SU-DHL-6 (cell line): Measurements from ENCODE around the gene OPTN.
"Not testable (repeated sequence)": the region's sequence is repeated elsewhere in the genome, so short reads cannot be mapped to it uniquely, and the experiment has no call there.

Experiments used
- H2AFZ ChIP-seq: fragments of 200-600 bp; sonication (generic); 2 replicates; pipeline ENCODE4 v1.6.1; 2014; ENCODE audit warnings: low read depth, mild to moderate bottlenecking, moderate library complexity, mixed read lengths, antibody characterized with exemption, low read length; ENCODE audit not compliant: severe bottlenecking
- H3F3A ChIP-seq: fragments of 200-600 bp; shearing (Covaris generic); 2 replicates; pipeline ENCODE4 v1.6.0; 2016; ENCODE audit warnings: antibody characterized with exemption, mild to moderate bottlenecking; ENCODE audit not compliant: insufficient read depth
- H3K27ac ChIP-seq: fragments of 200-600 bp; sonication (generic); 2 replicates; pipeline ENCODE4 v1.5.1; 2016; ENCODE audit warnings: low read depth, mild to moderate bottlenecking, low read length, moderate library complexity, mixed read lengths
- H3K27me3 ChIP-seq: fragments of 200-600 bp; sonication (generic), shearing (Covaris generic); 2 replicates; pipeline ENCODE4 v1.6.0; 2014; ENCODE audit warnings: mild to moderate bottlenecking, low read length
- H3K36me3 ChIP-seq: fragments of 200-600 bp; sonication (generic); 2 replicates; pipeline ENCODE4 v1.6.1; 2014; ENCODE audit warnings: mild to moderate bottlenecking, low read length, mixed read lengths
- H3K4me2 ChIP-seq: fragments of 300-600, 200-600 bp; shearing (Covaris generic), sonication (generic); 2 replicates; pipeline ENCODE4 v1.6.0; 2014; ENCODE audit warnings: low read length, low read depth, mild to moderate bottlenecking; ENCODE audit not compliant: poor library complexity, severe bottlenecking
- H3K4me3 ChIP-seq: fragments of 200-600 bp; sonication (generic); 2 replicates; pipeline ENCODE4 v1.5.1; 2014; ENCODE audit warnings: antibody characterized with exemption, low read length, mild to moderate bottlenecking, mixed read lengths; ENCODE audit not compliant: insufficient read depth, poor library complexity, severe bottlenecking
- H3K79me2 ChIP-seq: fragments of 200-600 bp; sonication (generic); 2 replicates; pipeline ENCODE4 v1.6.1; 2014; ENCODE audit warnings: mild to moderate bottlenecking, low read length, moderate library complexity; ENCODE audit not compliant: insufficient read depth
- H3K9ac ChIP-seq: fragments of 200-600 bp; sonication (generic); 2 replicates; pipeline ENCODE4 v1.7.0; 2014; ENCODE audit warnings: mild to moderate bottlenecking, low read length
- H3K9me2 ChIP-seq: fragments of 200-600 bp; sonication (generic); replicated peaks from 2 replicates; pipeline ENCODE4 v1.6.1; 2014; ENCODE audit warnings: low read length; ENCODE audit not compliant: insufficient read depth
- H3K9me3 ChIP-seq: fragments of 200-600 bp; sonication (generic); 2 replicates; pipeline ENCODE4 v1.6.1; 2014; ENCODE audit warnings: low read length, mixed read lengths; ENCODE audit not compliant: insufficient read depth
- H4K20me1 ChIP-seq: fragments of 200-600 bp; sonication (generic); 2 replicates; pipeline ENCODE4 v1.6.1; 2014; ENCODE audit warnings: low read depth, mild to moderate bottlenecking, antibody characterized with exemption, low read length, moderate library complexity, mixed read lengths
- CTCF ChIP-seq: fragments of 200-600 bp; sonication (generic); IDR thresholded peaks from one replicate; pipeline ENCODE4 v1.5.1; 2017; ENCODE audit warnings: antibody characterized with exemption, mild to moderate bottlenecking, low read length, moderate library complexity; ENCODE audit not compliant: insufficient read depth, poor library complexity, severe bottlenecking
- EZH2phosphoT487 ChIP-seq: fragments of 200-600 bp; sonication (generic), shearing (Covaris generic); conservative IDR thresholded peaks from 2 replicates; pipeline ENCODE4 v1.6.1; 2018; ENCODE audit warnings: mild to moderate bottlenecking, antibody characterized with exemption, low read length, moderate library complexity, mixed read lengths

OPTN gene

GRCh38 chr10:13099666-13100348 is at the start of gene OPTN:
Gene OPTN, plus strand, starts transcription at chr10:13100163. Its CDS starts 8,960 bp downstream, at chr10:13109123.
- no peaks in the 10 kb centered on the region for H3K36me3 ChIP-seq
- H3K4me3 ChIP-seq: peak within 1 kb of the TSS; percentile 57
- H3K27me3 ChIP-seq: no peaks in the 10 kb centered on the region
- H3K9me2 ChIP-seq: no peaks in the 10 kb centered on the region
- peak within 1 kb of the TSS; percentile 54 for H3K9ac ChIP-seq
- peak within 1 kb of the TSS; percentile 78 for H3K4me2 ChIP-seq
- no peaks in the 10 kb centered on the region for H3K9me3 ChIP-seq
- TF ChIP-seq CTCF (peak; percentile 37), EZH2phosphoT487 (no peak)
- H4K20me1 ChIP-seq: no peaks in the 10 kb centered on the region
- no peak within 1 kb of the TSS for H3K27ac ChIP-seq
- peaks cover 3% of the 10 kb centered on the region; the same call in 1 of the 2 replicates for H3F3A ChIP-seq
- no peaks in the 10 kb centered on the region for H3K79me2 ChIP-seq
- peak within 1 kb of the TSS; percentile 97 for H2AFZ ChIP-seq

GRCh38 chr10:13051126-13051694 is 48.8 kb upstream of the OPTN start:
- Histone ChIP-seq H3K27me3 (no peaks in the 10 kb centered on the region; the same call in 1 of the 2 replicates), H3K79me2 (no peaks in the 10 kb centered on the region), H3K27ac (no peak overlapping the region), H3K4me3 (no peak overlapping the region), H4K20me1 (no peaks in the 10 kb centered on the region), H3F3A (no peaks in the 10 kb centered on the region), H3K36me3 (no peaks in the 10 kb centered on the region), H2AFZ (no peak overlapping the region), H3K9ac (no peak overlapping the region), H3K9me2 (no peaks in the 10 kb centered on the region), H3K4me2 (no peak overlapping the region), H3K9me3 (no peaks in the 10 kb centered on the region)
- TF ChIP-seq EZH2phosphoT487: no peak
- TF ChIP-seq CTCF: no peak

DNA sequence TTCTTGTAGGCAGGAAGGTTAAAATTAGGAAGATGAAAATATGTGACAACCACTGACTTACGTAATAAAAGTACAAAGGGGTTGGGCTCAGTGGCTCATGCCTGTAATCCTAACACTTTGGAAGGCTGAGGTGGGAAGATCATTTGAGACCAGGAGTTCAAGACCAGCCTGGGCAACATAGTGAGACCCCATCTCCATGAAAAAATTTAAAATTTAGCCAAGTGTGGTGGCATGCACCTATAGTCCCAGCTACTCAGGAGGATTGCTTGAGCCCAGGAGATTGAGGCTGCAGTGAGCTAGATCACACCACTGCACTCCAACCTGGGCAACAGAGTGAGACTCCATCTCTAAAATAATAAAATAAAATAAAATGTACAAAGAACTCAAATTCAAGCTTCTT is 46.8 kb upstream of the OPTN start:
- H3K9me2 ChIP-seq, H3F3A ChIP-seq, H3K4me3 ChIP-seq, H3K36me3 ChIP-seq, H3K79me2 ChIP-seq, H2AFZ ChIP-seq, H3K27me3 ChIP-seq, H4K20me1 ChIP-seq, H3K9me3 ChIP-seq, H3K27ac ChIP-seq, H3K4me2 ChIP-seq, H3K9ac ChIP-seq: not testable (repeated sequence)

DNA sequence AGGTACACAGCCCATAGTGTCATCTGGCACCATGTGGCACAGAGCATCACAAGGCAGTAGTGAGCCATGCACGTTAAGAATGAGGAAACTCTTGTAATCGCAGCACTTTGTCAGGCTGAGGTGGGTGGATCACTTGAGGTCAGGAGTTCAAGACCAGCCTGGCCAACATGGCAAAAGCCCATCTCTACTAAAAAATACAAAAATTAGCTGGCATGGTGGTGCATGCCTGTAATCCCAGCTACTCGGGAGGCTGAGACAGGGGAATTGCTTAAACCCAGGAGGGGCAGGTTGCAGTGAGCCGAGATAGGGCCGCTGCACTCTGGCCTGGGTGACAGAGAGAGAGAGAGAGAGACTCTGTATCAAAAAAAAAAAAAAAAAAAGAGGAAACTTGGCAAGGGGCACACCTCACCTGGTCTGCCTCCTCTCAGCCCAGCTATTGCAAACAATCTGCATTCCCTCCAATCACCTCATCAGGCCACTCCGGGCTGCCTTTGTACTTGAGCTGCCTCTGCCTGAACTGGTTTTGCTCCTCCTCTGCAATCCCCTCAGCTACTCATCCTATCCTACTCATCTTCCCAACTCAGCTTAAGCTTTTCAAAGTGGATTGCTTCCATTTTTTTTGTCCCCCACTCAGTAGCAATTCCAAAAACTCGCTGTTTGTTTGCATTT is 46.0 kb upstream of the OPTN start:
- Histone ChIP-seq H3F3A (no peaks in the 10 kb centered on the region), H3K27me3 (no peaks in the 10 kb centered on the region; the same call in 1 of the 2 replicates), H4K20me1 (no peaks in the 10 kb centered on the region), H3K4me3 (no peak overlapping the region), H3K79me2 (no peaks in the 10 kb centered on the region), H3K4me2 (no peak overlapping the region), H3K9me2 (no peaks in the 10 kb centered on the region), H3K27ac (no peak overlapping the region), H3K36me3 (no peaks in the 10 kb centered on the region), H3K9me3 (no peaks in the 10 kb centered on the region), H3K9ac (no peak overlapping the region), H2AFZ (no peak overlapping the region)
- TF ChIP-seq EZH2phosphoT487 (no peak), CTCF (no peak)
